ENCODE data around the gene FMN1. TPM values are rescaled to one million over a fixed set of nuclear protein-coding genes. Genes with fewer than 3 reads are reported as not detected.

FMN1 gene
- total and polyA plus RNA-seq, 10 of the 15 experiments (the other 5 are each of a cell fraction or from before 2014, with no cell fraction given), result 0.05 to 0.16 (median 0.08) TPM; not detected in 4

DNA sequence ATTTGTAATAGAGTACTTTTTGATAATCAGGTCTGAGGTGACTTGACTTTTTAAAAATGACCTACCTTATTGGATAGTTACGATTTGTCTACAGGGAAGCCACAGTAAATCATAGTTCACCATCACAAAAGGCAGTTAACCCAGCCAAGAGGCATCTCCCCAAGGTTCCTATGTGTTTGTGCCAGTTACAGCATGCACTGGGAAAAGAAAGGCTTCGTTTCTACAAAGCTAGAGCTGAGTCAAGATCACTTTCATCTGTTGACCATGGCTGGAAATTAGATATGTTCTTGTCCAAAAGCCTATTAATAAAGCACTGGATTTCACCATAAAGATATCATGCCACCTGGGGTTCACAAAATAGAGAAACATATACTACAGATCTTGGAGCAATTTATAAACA, 336.8 kb downstream of the FMN1 start (continued):
- no peak for TF ChIP-seq BCLAF1 (IDR thresholded peaks at IDR 0.05)

- CTCF ChIA-PET, result interaction anchor here (0.9 to 1.1 kb wide), 2 partner anchors 80 to 99 kb away, joined by 4 to 5 read pairs; no protein-coding TSS in a partner anchor
- SMC1A ChIA-PET (ENCODE audit: uncharacterized antibody, unreplicated experiment), result no interaction called here
- ATAC-seq (no peak), DNase-seq (ENCODE audit: low read depth, low spot score) (no peak), FAIRE-seq (no peak)
- H3K36me3 ChIP-seq (ENCODE audit: control insufficient read depth in 2 of 2, insufficient read depth in 2 of 2, low read length in 1 of 2), result no peaks in the 10 kb centered on the region
- H3K4me3 ChIP-seq, result no peak overlapping the region
- H3K79me2 ChIP-seq (ENCODE audit: control insufficient read depth, insufficient read depth, low read length), result no peaks in the 10 kb centered on the region
- TF ChIP-seq ZZZ3 (IDR thresholded peaks at IDR 0.05; ENCODE audit: control insufficient read depth, insufficient read length, low read depth) (no peak), DPF2 (IDR thresholded peaks at IDR 0.05) (no peak), PAX5 (IDR thresholded peaks at IDR 0.05; ENCODE audit: borderline replicate concordance, low read depth, low read length) (no peak), GATAD2B (conservative IDR thresholded peaks at IDR 0.05; ENCODE audit: low read depth) (no peak), CEBPB (IDR thresholded peaks at IDR 0.05; ENCODE audit: borderline replicate concordance in 1 of 2, low read depth in 2 of 2, low read length in 2 of 2) (no peak), NFYA (IDR thresholded peaks at IDR 0.05; ENCODE audit: borderline replicate concordance, low read depth, low read length) (no peak)
- H3K27me3 ChIP-seq (replicated peaks in 1 of 2; ENCODE audit: control insufficient read depth in 2 of 2, insufficient read depth in 2 of 2, low read length in 1 of 2), result no peaks in the 10 kb centered on the region; a peak in 1 of 4 replicates
- BruUV-seq (replicated peaks), result no TSS peak
- no peak overlapping the region for H3K4me2 ChIP-seq (ENCODE audit: control insufficient read depth, insufficient read depth)
- no peaks in the 10 kb centered on the region for H4K20me1 ChIP-seq (ENCODE audit: control insufficient read depth, insufficient read depth)
- WGBS (ENCODE audit: insufficient coverage, insufficient replicate concordance, low lambda C conversion rate, missing lambda C conversion rate), result 26% methylated on average over 4 of the region's 4 CpGs
- H2AFZ ChIP-seq (ENCODE audit: control insufficient read depth, low read depth, low read length), result no peak overlapping the region
- H3K27ac ChIP-seq (ENCODE audit: control insufficient read depth, insufficient read depth), result no peak overlapping the region
- intact Hi-C loops (cut with micrococcal nuclease; ENCODE audit: unreplicated experiment) (no loop called here), in situ Hi-C loops (cut with MboI) (no loop called here)
- POLR2A ChIA-PET, result no interaction called here
- H3K9me3 ChIP-seq (replicated peaks; ENCODE audit: control insufficient read depth, insufficient read depth, low read length), result no peaks in the 10 kb centered on the region
- RAD21 ChIA-PET (ENCODE audit: unreplicated experiment), result no interaction called here
- H3K4me1 ChIP-seq (ENCODE audit: control insufficient read depth, insufficient read depth, low read length), result peaks cover 3% of the 10 kb centered on the region
- H3K9ac ChIP-seq (ENCODE audit: control insufficient read depth, insufficient read depth, low read length), result no peak overlapping the region
Observed at GRCh38 chr15:32856753-32857152, 337.8 kb downstream of the FMN1 start.

Data from GM12878 (cell line).